ENCODE results near the gene ACBD4.

The ACBD4 gene

GRCh38 chr17:45104907-45105624, 30.4 kb upstream of the ACBD4 start:
- TF ChIP-seq, protein P1, sequence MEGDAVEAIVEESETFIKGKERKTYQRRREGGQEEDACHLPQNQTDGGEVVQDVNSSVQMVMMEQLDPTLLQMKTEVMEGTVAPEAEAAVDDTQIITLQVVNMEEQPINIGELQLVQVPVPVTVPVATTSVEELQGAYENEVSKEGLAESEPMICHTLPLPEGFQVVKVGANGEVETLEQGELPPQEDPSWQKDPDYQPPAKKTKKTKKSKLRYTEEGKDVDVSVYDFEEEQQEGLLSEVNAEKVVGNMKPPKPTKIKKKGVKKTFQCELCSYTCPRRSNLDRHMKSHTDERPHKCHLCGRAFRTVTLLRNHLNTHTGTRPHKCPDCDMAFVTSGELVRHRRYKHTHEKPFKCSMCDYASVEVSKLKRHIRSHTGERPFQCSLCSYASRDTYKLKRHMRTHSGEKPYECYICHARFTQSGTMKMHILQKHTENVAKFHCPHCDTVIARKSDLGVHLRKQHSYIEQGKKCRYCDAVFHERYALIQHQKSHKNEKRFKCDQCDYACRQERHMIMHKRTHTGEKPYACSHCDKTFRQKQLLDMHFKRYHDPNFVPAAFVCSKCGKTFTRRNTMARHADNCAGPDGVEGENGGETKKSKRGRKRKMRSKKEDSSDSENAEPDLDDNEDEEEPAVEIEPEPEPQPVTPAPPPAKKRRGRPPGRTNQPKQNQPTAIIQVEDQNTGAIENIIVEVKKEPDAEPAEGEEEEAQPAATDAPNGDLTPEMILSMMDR (conservative IDR thresholded peaks at IDR 0.05; ENCODE audit: low read depth, low read length), result no peak
- H3K4me3 ChIP-seq (IDR thresholded peaks at IDR 0.05; ENCODE audit: insufficient read depth, low read depth, low read length), result no peak overlapping the region
- no peaks in the 10 kb centered on the region; the same call in 1 of the 2 replicates for H3K36me3 ChIP-seq (ENCODE audit: insufficient read depth)
- no peak overlapping the region for H3K27ac ChIP-seq
- no peaks in the 10 kb centered on the region for H3K4me1 ChIP-seq (ENCODE audit: low read depth, poor library complexity, severe bottlenecking)
- H3K79me2 ChIP-seq (ENCODE audit: insufficient read depth, low read depth), result no peaks in the 10 kb centered on the region
- no peak overlapping the region for H2AFZ ChIP-seq (ENCODE audit: low read depth)
- H3K4me2 ChIP-seq, result no peak overlapping the region
- no peak overlapping the region for H3K9ac ChIP-seq
- no peaks in the 10 kb centered on the region for H3K27me3 ChIP-seq (ENCODE audit: insufficient read depth, low read depth)
- H4K20me1 ChIP-seq (ENCODE audit: insufficient read depth), result no peaks in the 10 kb centered on the region

DNA sequence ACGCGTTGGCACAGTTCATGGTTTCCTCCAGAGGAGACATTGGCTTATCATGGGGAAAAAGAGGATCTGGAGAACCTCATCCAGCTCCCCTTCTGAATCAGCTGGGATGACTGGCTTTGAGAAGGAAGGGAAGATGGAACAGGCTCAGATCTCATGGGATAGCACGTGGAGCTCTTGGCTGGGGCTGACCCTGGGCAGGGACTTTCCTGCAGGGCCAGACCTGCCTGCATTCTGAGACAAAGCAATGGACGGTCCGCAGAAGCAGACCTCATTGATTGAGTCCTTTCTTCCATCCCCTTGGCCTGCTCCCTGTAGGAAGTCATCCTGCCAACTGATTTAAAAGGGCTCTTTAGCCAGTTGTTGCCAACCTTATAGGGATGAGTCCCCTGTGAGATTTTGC, 29.4 kb upstream of the ACBD4 start:
- H3K36me3 ChIP-seq (ENCODE audit: insufficient read depth), result no peaks in the 10 kb centered on the region; the same call in 1 of the 2 replicates
- no peaks in the 10 kb centered on the region for H3K27me3 ChIP-seq (ENCODE audit: insufficient read depth, low read depth)
- no peak overlapping the region for H3K4me3 ChIP-seq (IDR thresholded peaks at IDR 0.05; ENCODE audit: insufficient read depth, low read depth, low read length)
- H3K79me2 ChIP-seq (ENCODE audit: insufficient read depth, low read depth), result no peaks in the 10 kb centered on the region
- no peaks in the 10 kb centered on the region for H3K4me1 ChIP-seq (ENCODE audit: low read depth, poor library complexity, severe bottlenecking)
- no peak overlapping the region for H3K27ac ChIP-seq
- H2AFZ ChIP-seq (ENCODE audit: low read depth), result no peak overlapping the region
- H3K9ac ChIP-seq, result no peak overlapping the region
- no peaks in the 10 kb centered on the region for H4K20me1 ChIP-seq (ENCODE audit: insufficient read depth)
- TF ChIP-seq, protein P1 (conservative IDR thresholded peaks at IDR 0.05; ENCODE audit: low read depth, low read length), result no peak
- H3K4me2 ChIP-seq, result no peak overlapping the region

GRCh38 chr17:45106582-45106981, 28.9 kb upstream of the ACBD4 start:
- Histone ChIP-seq H3K27ac (no peak overlapping the region), H3K79me2 (ENCODE audit: insufficient read depth, low read depth) (no peaks in the 10 kb centered on the region)

GRCh38 chr17:45107293-45108010, 28.0 kb upstream of the ACBD4 start:
- H3K9ac ChIP-seq, result no peak overlapping the region

More at GRCh38 chr17:45106582-45106981, 28.9 kb upstream of the ACBD4 start:
- Histone ChIP-seq H3K27me3 (ENCODE audit: insufficient read depth, low read depth) (no peaks in the 10 kb centered on the region), H3K4me3 (IDR thresholded peaks at IDR 0.05; ENCODE audit: insufficient read depth, low read depth, low read length) (no peak overlapping the region), H3K9ac (no peak overlapping the region), H3K4me2 (no peak overlapping the region), H4K20me1 (ENCODE audit: insufficient read depth) (no peaks in the 10 kb centered on the region), H3K36me3 (ENCODE audit: insufficient read depth) (no peaks in the 10 kb centered on the region; the same call in 1 of the 2 replicates), H3K4me1 (ENCODE audit: low read depth, poor library complexity, severe bottlenecking) (no peaks in the 10 kb centered on the region), H2AFZ (ENCODE audit: low read depth) (no peak overlapping the region)
- TF ChIP-seq, protein P1 (conservative IDR thresholded peaks at IDR 0.05; ENCODE audit: low read depth, low read length), result no peak

More at GRCh38 chr17:45107293-45108010, 28.0 kb upstream of the ACBD4 start:
- Histone ChIP-seq H3K79me2 (ENCODE audit: insufficient read depth, low read depth) (no peaks in the 10 kb centered on the region), H3K4me1 (ENCODE audit: low read depth, poor library complexity, severe bottlenecking) (no peaks in the 10 kb centered on the region), H3K36me3 (ENCODE audit: insufficient read depth) (no peaks in the 10 kb centered on the region; the same call in 1 of the 2 replicates), H3K4me3 (IDR thresholded peaks at IDR 0.05; ENCODE audit: insufficient read depth, low read depth, low read length) (no peak overlapping the region), H3K27ac (no peak overlapping the region), H4K20me1 (ENCODE audit: insufficient read depth) (no peaks in the 10 kb centered on the region), H3K4me2 (no peak overlapping the region), H3K27me3 (ENCODE audit: insufficient read depth, low read depth) (no peaks in the 10 kb centered on the region), H2AFZ (ENCODE audit: low read depth) (no peak overlapping the region)
- TF ChIP-seq, protein P1 (conservative IDR thresholded peaks at IDR 0.05; ENCODE audit: low read depth, low read length), result no peak

Data from KMS-11 (cell line).